Vagina (tissue), 2 donors: Measurements from ENCODE around the gene HSPD1.

Experiments used
- CTCF ChIP-seq, 3 experiments: fragments of 450-650 bp in 2 of 3; fragments of 200-600 bp in 1 of 3; sonication (generic) in 1 of 3; IDR thresholded peaks; one replicate each; pipeline ENCODE4 v1.5.1; 2017 to 2019; ENCODE audit warnings: antibody characterized with exemption in 3 of 3, mild to moderate bottlenecking in 2 of 3, moderate library complexity in 2 of 3
- POLR2AphosphoS5 ChIP-seq, 2 donors: sonication (generic); formaldehyde crosslinking; IDR thresholded peaks; one replicate each; pipeline ENCODE4 v1.9.0; 2017; ENCODE audit warnings: antibody characterized with exemption in 2 of 2, mild to moderate bottlenecking in 2 of 2, low read depth in 1 of 2; ENCODE audit not compliant: insufficient read depth in 1 of 2

DNA sequence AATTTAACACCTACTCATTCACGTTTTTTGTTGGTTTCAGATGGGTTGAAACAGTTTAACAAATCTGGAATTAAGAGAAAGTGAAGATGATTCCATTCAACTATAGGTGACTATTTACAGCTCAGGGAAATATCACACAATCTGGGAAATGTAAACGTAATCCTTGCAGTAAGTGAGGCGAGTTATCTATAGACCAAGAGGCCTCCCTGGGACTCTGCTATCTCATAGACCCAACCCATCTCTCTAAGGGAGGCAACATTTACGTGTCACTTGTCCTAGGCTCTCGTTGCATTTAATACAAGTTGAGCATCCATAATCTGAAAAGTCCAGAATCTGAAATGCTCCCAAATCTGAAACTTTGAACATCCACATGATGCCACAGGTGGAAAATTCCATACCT lies 14.3 kb upstream of the HSPD1 start:
- TF ChIP-seq CTCF (IDR thresholded peaks at IDR 0.05), result no peak
- TF ChIP-seq POLR2AphosphoS5 (IDR thresholded peaks at IDR 0.05; ENCODE audit: insufficient read depth in 1 of 2, low read depth in 1 of 2), result no peak
